GM19395 (cell line): ENCODE results near the gene PFKL.

ENCODE experiments used
- ATAC-seq: cut with Tn5 transposase; IDR thresholded peaks from one replicate; pipeline ENCODE4 v1.9.1; 2021; ENCODE audit warnings: mild to moderate bottlenecking, moderate library complexity; ENCODE audit not compliant: unreplicated experiment

The PFKL gene

GRCh38 chr21:44310628-44311507 lies 11.0 kb downstream of the PFKL start:
- ATAC-seq, result no peak

GRCh38 chr21:44312089-44312488 lies 12.2 kb downstream of the PFKL start:
- no peak for ATAC-seq

DNA sequence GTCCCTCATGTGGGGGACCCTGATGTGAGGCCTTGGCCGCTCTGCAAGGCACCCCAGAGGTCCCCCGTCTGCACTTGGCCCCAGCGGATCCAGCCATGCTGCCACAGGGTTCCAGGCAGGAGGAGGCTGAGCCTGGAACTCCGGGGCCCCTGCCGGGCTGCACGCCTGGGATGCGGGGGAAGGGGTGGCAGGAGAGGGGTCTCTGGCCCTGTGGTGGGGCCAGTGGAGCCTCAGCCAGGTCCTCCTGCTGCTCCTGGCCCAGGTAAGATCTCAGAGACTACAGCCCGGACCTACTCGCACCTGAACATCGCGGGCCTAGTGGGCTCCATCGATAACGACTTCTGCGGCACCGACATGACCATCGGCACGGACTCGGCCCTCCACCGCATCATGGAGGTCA lies 12.9 kb downstream of the PFKL start:
- no peak for ATAC-seq

DNA sequence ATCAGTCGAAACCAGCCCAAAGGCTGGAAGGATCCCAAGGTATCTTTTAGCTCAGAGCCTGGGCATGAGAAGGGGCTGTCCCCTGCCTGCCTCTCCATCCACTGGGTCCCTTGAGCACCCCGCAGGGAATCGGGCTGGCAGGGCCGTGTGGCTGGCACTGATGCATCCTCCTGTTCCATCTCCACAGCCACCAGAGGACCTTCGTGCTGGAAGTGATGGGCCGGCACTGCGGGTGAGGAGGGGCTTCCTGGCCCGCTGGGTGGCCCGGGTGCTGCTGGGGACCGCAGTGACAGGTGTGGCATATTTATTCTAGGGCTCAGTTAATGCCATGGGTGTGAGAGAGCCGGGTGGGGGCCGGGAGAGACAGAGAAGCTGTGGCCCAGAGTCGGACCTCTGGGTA lies 13.6 kb downstream of the PFKL start:
- ATAC-seq, result no peak

DNA sequence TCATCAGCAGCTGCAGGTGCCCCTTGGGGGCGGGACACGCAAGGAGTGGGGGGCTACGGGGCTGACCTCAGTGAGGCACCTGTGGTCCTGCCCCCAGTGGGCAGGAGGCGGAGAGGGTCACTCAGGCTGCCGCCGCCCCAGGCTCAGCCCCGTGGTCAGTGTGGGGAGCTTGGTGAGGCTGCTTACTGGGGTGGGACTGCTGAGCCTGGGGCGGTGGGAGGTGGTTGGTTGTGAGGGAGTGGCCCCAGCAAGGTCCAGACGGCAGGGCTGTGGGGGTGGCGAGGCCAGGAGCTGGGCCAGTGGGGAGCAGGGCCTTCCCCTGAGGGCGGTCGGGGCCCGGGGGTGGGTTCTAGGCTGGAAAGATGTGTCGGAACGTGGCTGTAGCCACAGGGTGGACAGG lies 14.3 kb downstream of the PFKL start:
- ATAC-seq, result no peak

DNA sequence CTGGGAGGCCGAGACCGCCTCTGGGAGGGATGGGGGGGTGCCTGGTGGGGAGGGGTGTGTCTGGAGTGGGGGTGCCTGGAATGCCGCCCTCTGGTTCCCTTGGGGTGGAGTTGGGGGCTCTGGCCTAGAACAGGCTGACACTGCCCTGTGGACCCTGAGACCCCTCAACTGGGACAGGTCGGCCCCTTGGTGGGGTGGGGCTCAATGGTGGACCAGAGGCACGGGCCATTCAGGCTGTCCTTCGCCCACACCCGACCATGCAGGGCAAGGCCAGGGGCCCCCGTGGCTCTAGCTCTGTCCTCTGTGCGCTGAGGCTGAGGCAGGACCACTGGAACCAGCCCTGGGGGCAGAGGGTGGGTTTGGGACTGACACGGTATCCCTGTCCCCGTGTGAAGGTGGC lies 14.7 kb downstream of the PFKL start:
- ATAC-seq, result no peak

DNA sequence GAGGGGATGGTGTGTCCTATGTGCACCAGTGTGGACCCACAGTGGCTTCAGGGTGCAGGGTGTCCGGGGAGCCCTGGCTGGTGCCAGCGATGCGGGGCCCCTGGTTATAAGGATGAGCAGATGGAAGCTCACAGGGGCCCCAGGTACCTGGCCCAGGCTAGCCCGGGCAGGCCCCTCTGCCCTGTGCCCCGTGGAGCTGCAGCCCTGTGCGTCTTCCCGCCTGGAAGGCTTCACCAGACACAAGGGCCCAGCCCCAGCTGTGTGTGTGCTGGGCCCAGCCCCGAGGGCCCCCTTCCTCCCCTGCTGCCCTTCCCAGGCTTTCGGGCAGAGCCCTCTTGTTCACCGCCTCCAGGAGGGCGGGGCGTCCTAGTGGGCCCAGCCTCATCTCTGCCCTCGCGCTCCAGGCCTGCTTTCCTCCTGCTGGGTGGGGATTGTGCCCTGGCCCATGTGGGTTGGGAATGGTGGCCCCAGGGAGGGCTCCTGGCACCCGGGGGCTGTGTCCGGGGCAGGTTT lies 15.9 kb downstream of the PFKL start:
- no peak for ATAC-seq

DNA sequence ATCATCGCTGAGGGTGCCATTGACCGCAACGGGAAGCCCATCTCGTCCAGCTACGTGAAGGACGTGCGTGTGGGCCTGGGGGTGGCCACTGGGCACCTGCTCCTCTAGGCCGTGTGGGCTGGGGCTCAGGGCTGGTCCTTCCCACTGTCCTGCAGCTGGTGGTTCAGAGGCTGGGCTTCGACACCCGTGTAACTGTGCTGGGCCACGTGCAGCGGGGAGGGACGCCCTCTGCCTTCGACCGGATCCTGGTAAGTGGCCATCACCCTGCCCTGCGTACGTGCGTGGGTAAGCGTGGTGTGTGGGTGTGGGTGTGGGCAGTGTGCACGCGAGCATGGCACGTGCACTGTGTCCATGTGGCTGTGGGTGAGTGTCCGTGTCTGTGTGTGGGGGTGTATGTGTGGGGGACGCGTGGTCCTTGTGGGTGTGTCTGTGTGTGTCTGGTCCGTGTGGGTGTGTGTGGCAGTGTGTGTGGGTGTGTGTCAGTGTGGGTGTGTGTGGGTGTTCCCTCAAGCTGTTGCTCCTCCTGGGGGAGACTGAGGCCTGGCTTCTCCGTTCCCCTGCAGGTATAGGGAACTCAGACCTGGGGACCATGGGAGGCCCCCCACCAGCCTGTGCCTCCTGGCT lies 16.5 kb downstream of the PFKL start:
- ATAC-seq, result no peak

DNA sequence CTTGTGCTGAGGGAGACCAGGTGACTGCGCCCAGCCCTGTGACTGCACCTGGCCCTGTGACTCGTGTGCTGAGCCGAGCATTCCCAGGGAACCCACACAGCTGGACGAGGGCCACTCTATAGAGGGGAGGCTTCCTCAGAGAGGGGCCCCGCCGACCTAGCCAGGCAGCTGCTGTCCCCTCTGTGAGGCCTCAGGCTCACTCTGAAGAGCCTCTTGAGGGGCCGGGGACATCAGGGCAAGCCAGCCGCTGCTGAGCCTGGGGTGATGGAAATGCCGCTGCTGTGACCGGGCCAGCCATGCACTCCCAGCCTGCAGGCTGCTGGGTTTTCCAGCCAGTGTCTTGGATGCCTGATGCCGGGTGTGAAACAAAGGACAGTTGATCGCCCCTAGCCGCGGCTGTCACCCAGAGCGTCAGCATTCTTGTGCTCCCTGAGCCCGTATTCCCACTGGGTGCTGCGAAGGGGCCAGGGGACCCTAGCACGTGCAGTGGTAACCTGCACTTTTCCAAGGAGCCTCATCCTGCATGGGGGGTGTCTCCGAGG lies 17.5 kb downstream of the PFKL start:
- ATAC-seq, result no peak

DNA sequence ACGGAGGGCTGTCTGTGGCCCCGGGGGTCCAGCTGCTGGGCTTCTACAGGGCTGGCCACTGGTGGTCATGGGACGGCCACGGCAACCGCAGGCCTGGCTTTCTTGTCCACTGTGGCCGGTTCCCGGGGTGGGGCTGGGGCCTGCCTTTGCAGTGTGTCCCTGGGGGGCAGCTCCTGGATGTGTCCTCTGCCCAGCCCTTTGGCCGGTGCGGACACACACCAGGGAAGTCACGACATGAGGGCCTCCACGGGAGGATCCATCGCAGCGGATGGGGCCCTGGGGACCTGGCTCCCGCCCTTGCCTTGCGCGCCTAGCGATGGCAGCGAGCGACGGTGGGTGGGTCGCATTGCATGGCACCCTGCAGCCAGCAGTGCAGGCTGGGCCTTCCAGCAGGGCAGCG lies 18.0 kb downstream of the PFKL start:
- no peak for ATAC-seq

GRCh38 chr21:44318489-44319285 lies 18.8 kb downstream of the PFKL start:
- ATAC-seq, result no peak

DNA sequence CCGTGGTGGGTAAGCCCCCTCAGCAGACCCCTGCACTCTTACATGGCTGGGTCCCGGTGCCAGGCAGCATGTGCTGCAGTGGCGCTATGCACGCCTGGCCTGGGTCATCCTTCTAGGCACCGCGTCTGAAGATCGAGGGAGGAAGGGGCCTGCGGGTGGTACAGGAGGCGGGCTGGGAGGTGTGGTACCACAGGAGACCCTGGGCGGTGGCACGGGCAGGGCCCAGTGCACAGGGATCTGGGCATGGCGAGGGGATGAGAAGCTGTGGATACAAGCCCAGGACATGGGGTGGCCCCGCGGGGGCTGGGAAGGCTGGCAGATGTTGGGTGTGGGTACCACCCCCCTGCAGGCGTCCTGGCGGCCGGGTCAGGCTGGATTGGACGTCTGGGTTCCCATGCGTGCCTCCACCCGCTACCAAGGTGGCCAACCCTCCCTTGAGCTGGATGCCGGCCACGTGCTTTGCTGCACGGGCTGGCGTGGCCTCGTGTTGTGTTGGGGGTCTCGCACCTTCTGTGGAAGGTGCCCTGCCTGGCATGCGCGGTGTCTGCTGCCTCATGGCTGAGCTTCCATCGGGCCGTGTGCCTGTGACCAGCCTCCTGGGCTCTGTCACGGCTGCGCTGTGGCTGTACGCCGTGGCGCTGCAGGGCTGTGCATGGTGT lies 19.7 kb downstream of the PFKL start:
- no peak for ATAC-seq

GRCh38 chr21:44320847-44321246 lies 21.0 kb downstream of the PFKL start:
- ATAC-seq, result no peak

GRCh38 chr21:44321846-44322450 lies 22.1 kb downstream of the PFKL start:
- no peak for ATAC-seq

DNA sequence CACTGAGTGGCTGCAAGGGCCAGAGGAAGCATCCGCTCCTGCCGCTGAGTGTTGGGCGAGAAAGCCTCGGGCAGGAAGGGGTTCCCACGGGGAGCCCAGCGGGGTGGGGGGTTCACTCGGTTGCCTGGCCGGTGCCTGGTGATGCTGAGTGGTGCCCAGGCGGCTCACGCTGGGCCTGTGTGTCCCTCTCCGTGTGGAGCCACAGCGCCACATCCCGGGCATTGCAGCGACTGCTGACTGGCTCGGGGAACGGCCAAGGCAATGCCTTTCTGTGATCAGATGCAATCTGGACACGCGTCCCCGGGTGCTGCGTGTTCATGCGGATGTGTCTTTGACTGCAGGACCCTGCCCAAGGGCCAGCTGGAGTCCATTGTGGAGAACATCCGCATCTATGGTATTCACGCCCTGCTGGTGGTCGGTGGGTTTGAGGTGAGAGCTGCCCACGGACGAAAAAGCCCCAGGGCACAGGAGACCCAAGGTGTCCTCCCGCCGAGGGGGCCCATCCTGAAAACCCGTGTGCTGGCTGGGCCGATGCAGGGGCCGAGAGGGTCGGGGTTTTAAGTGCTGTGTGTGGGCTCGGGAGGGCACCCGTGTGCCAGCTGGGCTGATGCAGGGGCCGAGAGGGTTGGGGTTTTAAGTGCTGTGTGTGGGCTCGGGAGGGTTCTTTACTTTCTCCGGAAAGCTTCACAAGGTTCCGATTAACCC lies 22.9 kb downstream of the PFKL start:
- no peak for ATAC-seq

DNA sequence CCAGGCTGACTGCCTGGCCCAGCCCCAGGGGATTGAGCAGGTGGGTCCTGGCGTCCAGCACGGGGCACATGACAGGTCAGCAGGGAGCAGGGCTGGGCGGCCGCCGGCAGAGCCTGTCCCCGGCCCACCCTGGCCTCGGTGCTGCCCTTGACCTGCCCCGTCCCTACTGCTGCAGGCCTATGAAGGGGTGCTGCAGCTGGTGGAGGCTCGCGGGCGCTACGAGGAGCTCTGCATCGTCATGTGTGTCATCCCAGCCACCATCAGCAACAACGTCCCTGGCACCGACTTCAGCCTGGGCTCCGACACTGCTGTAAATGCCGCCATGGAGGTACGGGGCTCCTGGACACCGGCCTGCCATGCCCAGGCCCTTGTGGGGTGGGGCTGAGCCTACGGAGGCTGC lies 23.7 kb downstream of the PFKL start:
- ATAC-seq, result no peak

- ATAC-seq, result no peak
Measured at GRCh38 chr21:44324106-44324853, 24.4 kb downstream of the PFKL start.

- no peak for ATAC-seq
Measured at GRCh38 chr21:44324854-44325107, 24.9 kb downstream of the PFKL start.
